Panc1 (cell line): ENCODE results near the gene CANX. TPM values are rescaled to one million over a fixed set of nuclear protein-coding genes. Genes with fewer than 3 reads are reported as not detected.

Source experiments
- ATAC-seq: fragments of 200-7000 bp; cut with Tn5 transposase; 2 replicates; pipeline ENCODE4 v1.9.1; 2020; ENCODE audit warnings: mild to moderate bottlenecking, moderate library complexity
- BruUV-seq: library from RNA; stranded (reverse); fragments of 400-500 nt; replicated peaks from 2 replicates; lab custom pipeline; 2021; lab: Mats Ljungman, UMichigan
- CTCF ChIA-PET: fragments of 300-600 bp; sonication (Branson Sonifier 250); formaldehyde crosslinking; loops from one replicate; lab custom pipeline; 2022; ENCODE audit warnings: antibody characterized with exemption; lab: Charles Lee
- POLR2A ChIA-PET: fragments of 300-600 bp; sonication (Branson Sonifier 250); formaldehyde crosslinking; loops from one replicate; lab custom pipeline; 2022; ENCODE audit warnings: antibody characterized with exemption; lab: Charles Lee
- DNase-seq: peaks from one replicate; pipeline ENCODE4 v3.0.0-alpha.2; 2010; ENCODE audit warnings: low read depth, low spot score
- H3K27ac ChIP-seq: 2 replicates; pipeline ENCODE4 v1.5.1; 2011; ENCODE audit warnings: mild to moderate bottlenecking, low read length, inconsistent platforms
- H3K27me3 ChIP-seq: fragments of 200-500 bp; sonication (Bioruptor generic); 2 replicates; pipeline ENCODE4 v1.6.0; 2014; ENCODE audit warnings: low read length, inconsistent platforms; ENCODE audit not compliant: control insufficient read depth, insufficient read depth
- H3K36me3 ChIP-seq: fragments of 200-500 bp; sonication (Bioruptor generic); 2 replicates; pipeline ENCODE4 v1.5.1; 2014; ENCODE audit warnings: inconsistent platforms, mild to moderate bottlenecking, low read length, moderate library complexity; ENCODE audit not compliant: control insufficient read depth, insufficient read depth
- H3K4me1 ChIP-seq: 2 replicates; pipeline ENCODE4 v1.5.1; 2011; ENCODE audit warnings: inconsistent platforms, mild to moderate bottlenecking, low read length, moderate library complexity; ENCODE audit not compliant: control insufficient read depth, insufficient read depth
- H3K4me3 ChIP-seq, 2 experiments: 2 replicates each; pipeline ENCODE4 v1.5.1; 2011 to 2012; ENCODE audit warnings: low read depth in 2 of 2, low read length in 2 of 2, mild to moderate bottlenecking in 2 of 2, inconsistent platforms in 1 of 2, moderate library complexity in 1 of 2
- H3K9me3 ChIP-seq: fragments of 200-500 bp; sonication (Bioruptor generic); 2 replicates; pipeline ENCODE4 v1.5.1; 2014; ENCODE audit warnings: low read depth, mild to moderate bottlenecking, inconsistent platforms, low read length, moderate library complexity; ENCODE audit not compliant: control insufficient read depth, insufficient read depth
- POLR2AphosphoS5 ChIP-seq: IDR thresholded peaks from 2 replicates; pipeline ENCODE4 v1.6.1; 2012; ENCODE audit warnings: mild to moderate bottlenecking, low read depth, low read length, moderate library complexity
- REST ChIP-seq, 2 experiments: IDR thresholded peaks; 2 replicates each; pipeline ENCODE4 v1.6.1; 2011 to 2012; ENCODE audit warnings: low read depth in 2 of 2, control low read depth in 1 of 2, low read length in 1 of 2, mild to moderate bottlenecking in 1 of 2, moderate library complexity in 1 of 2; ENCODE audit not compliant: insufficient read depth in 1 of 2
- SIN3A ChIP-seq: IDR thresholded peaks from 2 replicates; pipeline ENCODE4 v1.6.1; 2012; ENCODE audit warnings: low read depth, mild to moderate bottlenecking, low read length, moderate library complexity, borderline replicate concordance; ENCODE audit not compliant: insufficient read depth
- TCF7L2 ChIP-seq: IDR thresholded peaks from 2 replicates; pipeline ENCODE4 v1.6.1; 2011; ENCODE audit warnings: mild to moderate bottlenecking, low read depth, low read length, inconsistent platforms
- in situ Hi-C: cut with HindIII; loops from 2 replicates; pipeline ENCODE4 v1.10.0; 2016; ENCODE audit warnings: low sequenced_read_pairs, low pct_unique_long_range_greater_than_20kb
- intact Hi-C: fragments of 100-400 bp; cut with micrococcal nuclease; formaldehyde crosslinking; loops from one replicate; pipeline ENCODE4 v1.10.0; 2022; ENCODE audit not compliant: unreplicated experiment
- total RNA-seq: library from RNA; stranded (reverse); gene quantifications from one replicate; pipeline ENCODE4 v1.2.1, GENCODE V29; 2021; ENCODE audit not compliant: unreplicated experiment
- TF ChIP-seq, protein P1 (sequence below): fragments of 450-650 bp; IDR thresholded peaks from 2 replicates; pipeline ENCODE4 v1.5.1; 2017; ENCODE audit warnings: mild to moderate bottlenecking

The CANX gene
- total RNA-seq, 1 experiment from 2014 or later = 707 TPM

- H3K36me3 ChIP-seq = peaks cover 37% of the 10 kb centered on the region
- ChIA-PET CTCF (interaction anchor here (0.8 to 1.0 kb wide), 3 partner anchors 29 to 197 kb away, joined by 3 to 4 read pairs (median 3); no protein-coding TSS in a partner anchor), POLR2A (interaction anchor here (0.5 to 0.6 kb wide), 4 partner anchors 37 to 120 kb away, joined by 4 to 8 read pairs (median 5); no protein-coding TSS in a partner anchor)
- TF ChIP-seq TCF7L2 (peak; percentile 99), POLR2AphosphoS5 (peak; percentile 91), SIN3A (no peak), REST (IDR thresholded peaks at IDR 0.05; ENCODE audit: insufficient read depth in 1 of 2, low read depth in 2 of 2, low read length in 1 of 2) (no peak)
- TF ChIP-seq, protein P1, sequence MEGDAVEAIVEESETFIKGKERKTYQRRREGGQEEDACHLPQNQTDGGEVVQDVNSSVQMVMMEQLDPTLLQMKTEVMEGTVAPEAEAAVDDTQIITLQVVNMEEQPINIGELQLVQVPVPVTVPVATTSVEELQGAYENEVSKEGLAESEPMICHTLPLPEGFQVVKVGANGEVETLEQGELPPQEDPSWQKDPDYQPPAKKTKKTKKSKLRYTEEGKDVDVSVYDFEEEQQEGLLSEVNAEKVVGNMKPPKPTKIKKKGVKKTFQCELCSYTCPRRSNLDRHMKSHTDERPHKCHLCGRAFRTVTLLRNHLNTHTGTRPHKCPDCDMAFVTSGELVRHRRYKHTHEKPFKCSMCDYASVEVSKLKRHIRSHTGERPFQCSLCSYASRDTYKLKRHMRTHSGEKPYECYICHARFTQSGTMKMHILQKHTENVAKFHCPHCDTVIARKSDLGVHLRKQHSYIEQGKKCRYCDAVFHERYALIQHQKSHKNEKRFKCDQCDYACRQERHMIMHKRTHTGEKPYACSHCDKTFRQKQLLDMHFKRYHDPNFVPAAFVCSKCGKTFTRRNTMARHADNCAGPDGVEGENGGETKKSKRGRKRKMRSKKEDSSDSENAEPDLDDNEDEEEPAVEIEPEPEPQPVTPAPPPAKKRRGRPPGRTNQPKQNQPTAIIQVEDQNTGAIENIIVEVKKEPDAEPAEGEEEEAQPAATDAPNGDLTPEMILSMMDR = no peak
- no peaks in the 10 kb centered on the region for H3K9me3 ChIP-seq
- peak; percentile 95 for ATAC-seq
- in situ Hi-C loops = no loop called here
- peak; percentile 99 for DNase-seq
- H3K4me3 ChIP-seq = peak within 1 kb of the TSS; percentile 74 to 77
- peaks cover 25% of the 10 kb centered on the region for H3K4me1 ChIP-seq
- peak within 1 kb of the TSS; percentile 92 for H3K27ac ChIP-seq
- no peaks in the 10 kb centered on the region for H3K27me3 ChIP-seq
- no TSS peak for BruUV-seq
- intact Hi-C loops = no loop called here
Observed at GRCh38 chr5:179732412-179732917, 33.7 kb downstream of the CANX start, which contains the start of gene MAML1. MAML1 (plus strand) TSS chr5:179732822; CDS start chr5:179733113, 291 bp downstream.

- Histone ChIP-seq H3K27me3 (no peaks in the 10 kb centered on the region), H3K4me3 (peak overlapping the region; percentile 74 to 77), H3K9me3 (no peaks in the 10 kb centered on the region), H3K36me3 (peaks cover 30% of the 10 kb centered on the region), H3K4me1 (peaks cover 25% of the 10 kb centered on the region), H3K27ac (peak overlapping the region; percentile 82)
- ChIA-PET POLR2A (interaction anchor here (0.5 to 0.6 kb wide), 3 partner anchors 37 to 119 kb away, joined by 4 to 6 read pairs (median 4); no protein-coding TSS in a partner anchor), CTCF (interaction anchor here (0.6 to 1.0 kb wide), 4 partner anchors 29 to 198 kb away, joined by 3 to 4 read pairs (median 3); no protein-coding TSS in a partner anchor)
- in situ Hi-C loops (no loop called here), intact Hi-C loops (no loop called here)
- peak; percentile 71 for ATAC-seq
- no peak for DNase-seq
- BruUV-seq = no TSS peak
- TF ChIP-seq REST (IDR thresholded peaks at IDR 0.05; ENCODE audit: insufficient read depth in 1 of 2, low read depth in 2 of 2, low read length in 1 of 2) (no peak), SIN3A (peak; percentile 32; the same call in 1 of the 2 replicates)
Observed at GRCh38 chr5:179732918-179733771, 34.4 kb downstream of the CANX start.
